ENCODE data around the gene TMPRSS3.
"Not testable (repeated sequence)": the region's sequence is repeated elsewhere in the genome, so short reads cannot be mapped to it uniquely, and the experiment has no call there.

TMPRSS3 gene

DNA sequence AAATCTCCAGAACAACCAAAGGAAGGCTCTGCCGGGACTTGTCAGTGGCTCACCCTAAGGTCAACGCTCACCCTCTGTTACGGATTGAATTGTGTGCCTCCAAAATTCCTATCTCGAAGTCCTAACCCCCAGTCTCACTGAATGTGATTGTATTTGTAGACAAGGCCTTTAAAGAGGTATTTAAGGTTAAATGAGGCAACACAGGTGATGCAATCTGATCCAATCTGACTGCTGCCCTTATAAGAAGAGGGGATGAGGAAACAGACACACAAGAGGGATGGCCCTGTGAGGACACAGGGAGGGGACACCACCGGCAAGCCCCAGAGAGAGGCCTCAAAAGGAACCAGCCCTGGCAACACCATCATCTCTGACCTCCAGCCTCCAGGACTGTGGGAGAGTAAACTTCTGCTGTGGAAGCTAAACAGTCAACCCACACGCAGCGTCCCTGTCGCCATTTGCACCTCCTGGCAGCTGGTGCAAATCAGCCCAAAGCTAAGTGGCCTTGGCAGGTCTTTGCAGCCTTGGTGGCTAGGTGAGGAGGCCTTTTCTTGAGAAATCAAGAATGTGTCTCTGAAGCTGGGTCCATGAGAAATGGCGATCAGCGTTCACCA lies 32.1 kb upstream of the TMPRSS3 start:
- DNase-seq (ENCODE audit: low read depth, low spot score), result no peak

- no peak for DNase-seq (ENCODE audit: low read depth, low spot score)
These were observed 31.1 kb upstream of the TMPRSS3 start for GRCh38 chr21:42426876-42427480.

DNA sequence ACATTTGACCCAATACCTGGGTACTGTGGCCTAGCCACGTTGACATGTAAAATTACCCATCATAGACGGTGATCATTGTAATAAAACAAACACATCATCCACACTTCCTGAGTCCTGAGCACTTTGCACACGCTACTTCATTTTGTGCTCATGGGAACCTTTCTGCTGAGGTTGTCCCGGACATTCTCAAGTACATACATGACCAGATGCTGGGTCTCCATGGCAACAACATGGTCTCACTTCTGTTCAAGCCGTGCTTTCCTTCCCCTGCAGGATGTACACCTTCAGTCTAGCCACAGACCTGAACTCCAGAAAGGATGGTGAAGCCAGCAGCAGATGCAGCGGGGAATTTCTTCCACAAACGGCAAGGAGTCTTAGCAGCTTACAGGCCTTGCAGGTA lies 30.6 kb upstream of the TMPRSS3 start:
- no peak for DNase-seq (ENCODE audit: low read depth, low spot score)

DNA sequence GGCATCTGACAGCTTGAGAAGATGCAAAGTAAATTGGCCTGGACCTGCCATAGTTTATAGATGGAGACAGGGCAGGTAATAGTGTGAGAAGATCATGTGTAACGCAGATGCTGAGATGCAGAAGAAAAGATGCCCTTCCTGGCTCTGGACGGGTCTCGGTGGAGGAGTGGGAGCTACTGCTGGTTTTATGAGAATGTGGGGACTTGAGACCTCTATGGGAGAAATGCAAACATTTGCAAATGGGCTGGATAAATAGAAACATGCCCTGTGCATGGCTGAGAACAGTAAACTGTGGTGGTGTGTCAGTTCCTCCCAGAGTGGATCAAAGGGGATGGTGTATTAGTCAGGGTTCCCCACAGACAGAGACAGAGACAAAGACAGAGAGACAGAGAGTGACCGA lies 29.7 kb upstream of the TMPRSS3 start:
- no peak for DNase-seq (ENCODE audit: low read depth, low spot score)

GRCh38 chr21:42424914-42425541 lies 29.2 kb upstream of the TMPRSS3 start:
- no peak for DNase-seq (ENCODE audit: low read depth, low spot score)

DNA sequence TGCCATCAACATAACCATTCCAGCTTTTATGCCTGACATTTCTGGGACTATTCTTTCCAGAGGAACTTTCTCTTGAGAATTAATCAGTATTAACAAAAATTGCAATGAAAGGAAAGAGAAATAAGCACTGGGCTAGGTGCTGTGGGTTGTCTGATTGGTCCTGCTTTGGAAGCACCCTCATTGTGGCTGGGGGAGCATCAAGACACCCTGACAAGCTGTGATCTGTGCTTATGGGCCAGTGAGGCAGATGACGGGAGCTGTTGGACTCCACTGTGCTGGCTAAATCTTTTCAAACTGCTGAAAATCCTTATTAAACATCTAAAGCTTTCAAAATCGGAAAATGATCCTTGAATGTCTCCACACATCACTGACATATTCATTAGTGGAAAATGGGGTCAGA lies 27.8 kb upstream of the TMPRSS3 start:
- no peak for DNase-seq (ENCODE audit: low read depth, low spot score)

DNA sequence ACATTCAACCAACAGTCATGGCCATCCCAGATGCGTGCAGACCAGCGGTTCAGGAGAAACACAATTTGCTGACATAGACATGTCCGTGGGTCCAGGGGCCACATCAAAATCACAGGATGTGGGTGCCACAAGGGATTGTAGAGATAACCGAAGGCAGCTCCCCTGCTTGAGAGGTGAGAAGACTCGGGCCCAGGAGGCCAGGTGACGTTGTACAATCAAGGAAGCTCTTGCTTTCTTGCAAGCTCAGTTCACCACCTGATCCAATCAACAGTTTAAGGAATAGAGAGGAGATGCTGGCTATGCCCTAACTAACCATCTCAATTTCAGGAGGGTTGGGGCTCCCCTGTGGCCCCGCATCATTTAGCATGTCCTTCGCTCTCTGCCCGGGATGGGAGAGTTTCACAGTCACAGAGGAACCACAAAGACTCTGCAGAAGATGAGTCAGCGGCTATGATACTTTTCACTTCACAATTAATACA lies 27.4 kb upstream of the TMPRSS3 start:
- no peak for DNase-seq (ENCODE audit: low read depth, low spot score)

- DNase-seq (ENCODE audit: low read depth, low spot score), result no peak
These were observed 25.4 kb upstream of the TMPRSS3 start for GRCh38 chr21:42421018-42421793.

DNA sequence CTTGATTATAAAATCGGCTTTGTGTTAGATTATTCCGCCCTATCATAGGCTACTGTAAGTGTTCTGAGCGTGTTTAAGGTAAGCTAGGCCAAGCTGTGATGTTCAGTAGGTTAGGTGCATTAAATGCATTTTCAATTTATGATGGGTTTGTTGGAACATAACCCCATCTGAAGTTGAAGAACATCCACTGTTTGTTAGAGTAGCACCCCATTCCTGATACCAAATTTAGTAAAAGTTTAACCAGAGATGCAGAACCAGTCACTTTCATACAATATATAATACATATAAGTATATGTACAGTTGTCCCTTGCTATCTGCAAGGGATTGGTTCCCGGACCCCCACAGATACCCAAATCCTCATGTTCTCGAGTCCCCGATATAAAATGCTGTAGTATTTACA lies 24.0 kb upstream of the TMPRSS3 start:
- DNase-seq (ENCODE audit: low read depth, low spot score), result no peak

GRCh38 chr21:42418886-42419285 lies 23.0 kb upstream of the TMPRSS3 start:
- no peak for DNase-seq (ENCODE audit: low read depth, low spot score)

DNA sequence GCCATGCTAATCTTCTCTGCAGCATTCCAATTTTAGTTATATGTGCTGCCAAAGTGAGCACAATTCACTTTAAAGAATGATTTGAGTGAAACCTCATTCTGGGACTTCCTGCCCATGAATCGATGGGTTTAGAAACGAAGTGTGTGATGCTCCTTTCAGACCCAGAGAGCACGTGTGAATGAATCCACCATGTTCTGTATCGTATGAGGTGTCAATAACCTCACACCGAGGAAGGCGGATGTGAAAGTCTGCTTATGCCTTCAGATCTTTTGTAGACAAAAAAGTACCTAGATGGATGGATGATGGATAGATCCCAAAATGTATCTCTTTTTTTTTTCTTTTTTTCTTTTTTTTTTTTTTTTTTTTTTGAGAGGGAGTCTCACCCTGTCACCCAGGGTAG lies 21.7 kb upstream of the TMPRSS3 start:
- no peak for DNase-seq (ENCODE audit: low read depth, low spot score)

GRCh38 chr21:42414928-42415769 lies 19.3 kb upstream of the TMPRSS3 start:
- DNase-seq (ENCODE audit: low read depth, low spot score), result no peak

DNA sequence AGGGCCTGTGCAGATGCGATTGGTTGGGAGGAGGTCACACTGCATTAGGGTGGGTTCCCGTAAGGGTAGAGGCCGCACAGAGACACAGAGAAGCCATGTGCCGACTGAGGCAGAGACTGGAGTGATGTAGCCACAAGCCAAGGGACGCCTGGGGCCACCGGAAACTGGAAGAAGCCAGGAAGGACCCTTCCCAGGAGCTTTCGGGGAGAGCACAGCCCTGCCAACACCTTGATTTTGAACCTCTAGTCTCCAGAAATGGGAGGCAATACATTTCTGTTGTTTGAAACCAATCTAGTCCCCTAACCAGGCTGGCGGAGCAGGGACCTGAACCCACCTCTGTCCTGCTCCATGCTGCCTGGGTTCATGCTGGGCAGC lies 18.7 kb upstream of the TMPRSS3 start:
- DNase-seq (ENCODE audit: low read depth, low spot score), result no peak

DNA sequence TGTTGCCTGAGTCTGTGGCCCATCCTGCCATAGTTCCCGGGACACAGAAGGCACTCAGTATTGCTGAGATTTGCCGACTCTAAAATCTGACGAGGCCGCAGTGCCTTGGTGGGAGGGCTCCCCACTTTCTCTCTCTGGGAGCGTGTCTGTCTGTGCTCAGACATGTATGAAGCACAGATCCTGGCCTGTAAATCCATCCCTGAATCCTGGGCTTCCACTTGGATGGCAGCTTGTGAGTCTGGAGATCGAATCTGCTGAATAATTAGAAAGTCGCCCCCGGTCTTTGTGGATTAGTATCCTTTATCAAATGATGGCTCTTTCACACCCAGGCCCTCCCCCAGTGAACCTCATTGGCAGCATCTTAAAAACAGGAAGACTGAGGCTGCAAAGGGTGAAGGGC lies 18.2 kb upstream of the TMPRSS3 start:
- no peak for DNase-seq (ENCODE audit: low read depth, low spot score)

DNA sequence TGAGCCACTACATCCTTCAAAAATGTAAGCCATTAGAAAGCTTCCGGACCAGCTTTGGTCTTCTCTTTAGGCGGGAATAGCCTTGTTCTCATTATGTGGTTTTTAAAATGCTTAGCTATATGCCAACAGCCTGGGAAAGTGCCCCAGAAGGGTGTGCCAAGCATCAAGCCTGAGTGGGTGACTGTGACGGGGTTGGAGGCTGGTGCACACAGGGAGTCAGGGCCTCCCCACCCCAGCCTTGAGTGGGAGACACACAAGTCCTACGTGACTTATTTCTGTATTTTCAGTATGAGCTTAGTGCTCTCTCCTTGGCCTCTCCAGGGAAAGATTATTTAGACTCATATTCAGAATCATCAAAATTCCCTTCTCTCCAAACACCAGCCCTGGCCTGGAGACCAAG lies 17.6 kb upstream of the TMPRSS3 start:
- DNase-seq (ENCODE audit: low read depth, low spot score), result no peak

- DNase-seq (ENCODE audit: low read depth, low spot score), result no peak
These were observed 17.2 kb upstream of the TMPRSS3 start for GRCh38 chr21:42413093-42413492.

DNA sequence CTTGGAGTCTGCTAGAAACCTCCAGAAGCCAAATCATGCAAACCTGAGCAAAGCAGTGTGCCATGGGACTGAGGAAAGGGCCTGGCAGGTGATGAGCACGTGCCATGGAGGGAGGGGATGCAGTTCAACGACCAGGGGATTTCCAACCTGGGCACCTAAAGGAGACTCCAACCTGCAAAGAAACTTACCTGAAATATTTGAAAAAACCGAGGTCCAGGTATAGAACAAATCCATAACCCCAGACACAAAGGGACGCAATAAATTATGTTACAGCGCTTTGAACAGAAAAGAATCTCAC lies 16.7 kb upstream of the TMPRSS3 start:
- DNase-seq (ENCODE audit: low read depth, low spot score), result no peak

GRCh38 chr21:42411891-42412635 lies 16.2 kb upstream of the TMPRSS3 start:
- DNase-seq (ENCODE audit: low read depth, low spot score), result no peak

- DNase-seq (ENCODE audit: low read depth, low spot score), result no peak
These were observed 15.5 kb upstream of the TMPRSS3 start for GRCh38 chr21:42411197-42411869.

GRCh38 chr21:42409366-42409765 lies 13.5 kb upstream of the TMPRSS3 start:
- DNase-seq (ENCODE audit: low read depth, low spot score), result no peak

DNA sequence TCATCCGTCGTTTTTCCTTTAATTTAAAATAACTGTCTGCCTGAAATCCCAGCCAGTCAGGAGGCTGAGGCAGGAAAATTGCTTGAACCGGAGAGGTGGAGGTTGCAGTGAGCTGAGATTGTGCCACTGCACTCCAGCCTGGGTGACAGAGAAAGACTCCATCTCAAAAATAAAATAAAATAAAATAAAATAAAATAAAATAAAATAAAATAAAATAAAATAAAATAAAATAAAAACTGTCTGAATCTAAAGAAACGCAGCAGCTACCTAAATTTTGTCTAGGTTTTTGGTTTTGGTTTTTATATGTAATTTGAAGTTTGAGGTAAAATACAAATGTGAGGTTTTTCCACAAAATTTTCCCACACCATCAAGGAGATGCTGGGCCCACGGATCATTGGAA lies 12.9 kb upstream of the TMPRSS3 start:
- DNase-seq (ENCODE audit: low read depth, low spot score), result not testable (repeated sequence)

Data from iPS DF 19.7 (cell line).